ENCODE measurements around the gene HPS1.

DNA sequence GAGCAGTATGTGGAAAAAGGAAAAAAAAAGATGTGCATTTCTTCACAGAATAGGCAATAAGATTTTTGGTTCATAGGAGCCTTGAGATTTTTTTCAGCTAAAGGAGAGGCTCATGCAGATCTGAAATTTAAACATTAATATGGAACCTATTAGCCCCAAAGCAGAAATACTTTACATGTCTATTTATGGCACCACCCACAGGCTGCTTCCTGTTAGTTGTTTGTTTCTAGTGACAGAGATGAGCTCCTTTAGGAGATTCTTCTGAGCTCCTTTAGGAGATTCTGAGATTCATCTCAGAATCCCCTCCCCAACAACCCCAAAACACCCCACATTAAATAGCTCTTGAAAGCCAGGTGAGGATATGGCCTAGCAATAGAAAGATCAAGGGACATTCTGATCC is 27.9 kb upstream of the HPS1 start:
- TF ChIP-seq CTCF (IDR thresholded peaks at IDR 0.05), result no peak
- TF ChIP-seq POLR2AphosphoS5 (IDR thresholded peaks at IDR 0.05; ENCODE audit: insufficient read depth in 1 of 2, low read depth in 1 of 2), result no peak
- TF ChIP-seq POLR2A (IDR thresholded peaks at IDR 0.05), result no peak
